Measurements from ENCODE around the gene IRS2. TPM values are rescaled to one million over a fixed set of nuclear protein-coding genes. Genes with fewer than 3 reads are reported as not detected.

IRS2 gene
- total and polyA plus RNA-seq, 2 of the 8 experiments (the other 6 are each of a cell fraction or from before 2014, with no cell fraction given): 2.6 to 17.0 TPM

DNA sequence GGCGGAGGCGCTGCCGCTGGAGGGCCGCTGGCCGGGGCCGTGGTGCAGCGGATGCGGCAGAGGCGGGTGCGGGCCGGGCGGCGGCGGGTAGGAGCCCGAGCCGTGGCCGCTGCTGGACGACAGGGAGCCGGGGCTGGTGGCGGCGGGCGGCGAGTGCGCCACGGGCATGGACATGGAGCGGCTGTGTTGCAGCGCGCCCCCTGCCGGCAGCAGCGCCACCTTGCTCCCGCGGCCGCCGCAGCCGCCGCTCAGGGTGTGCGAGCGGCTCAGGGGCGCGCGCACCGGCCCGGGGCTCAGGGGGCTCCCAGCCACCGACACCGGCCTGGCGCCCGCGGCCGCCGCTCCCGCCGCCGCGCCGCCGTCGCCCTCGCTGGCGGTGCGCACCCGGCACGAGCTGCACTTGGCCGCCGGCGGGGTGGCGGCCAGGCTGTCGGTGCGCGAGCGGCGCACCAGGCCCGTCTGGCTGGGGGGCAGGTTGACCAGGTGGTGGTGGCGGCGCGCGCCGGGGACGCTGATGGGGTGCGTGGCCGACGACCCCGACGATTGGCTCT lies 1.7 kb downstream of the IRS2 start (continued):
- TF ChIP-seq SUZ12 (IDR thresholded peaks at IDR 0.05; ENCODE audit: low read length): no peak
- TF ChIP-seq BRCA1 (IDR thresholded peaks at IDR 0.05; ENCODE audit: low read depth, low read length): no peak
- TF ChIP-seq CBX8 (IDR thresholded peaks at IDR 0.05; ENCODE audit: borderline replicate concordance, low read depth, low read length): no peak
- TF ChIP-seq CBX5 (IDR thresholded peaks at IDR 0.05; ENCODE audit: low read depth, low read length): no peak
- TF ChIP-seq CEBPB (IDR thresholded peaks at IDR 0.05; ENCODE audit: low read depth, low read length): no peak
- TF ChIP-seq GTF2F1 (IDR thresholded peaks at IDR 0.05; ENCODE audit: borderline replicate concordance, low read depth, low read length): no peak
- TF ChIP-seq TAF7 (optimal IDR thresholded peaks at IDR 0.05; ENCODE audit: borderline replicate concordance, low read depth, low read length): no peak
- TF ChIP-seq POU5F1 (IDR thresholded peaks at IDR 0.05; ENCODE audit: low read depth, low read length): no peak
- TF ChIP-seq CREB1 (IDR thresholded peaks at IDR 0.05): peak; percentile 33; the same call in 1 of the 2 replicates
- no peak for TF ChIP-seq HDAC6 (IDR thresholded peaks at IDR 0.05; ENCODE audit: low read depth, low read length)
- 0 out of 2 replicates have a peak, but pooled peaks have one; percentile 53 for TF ChIP-seq GABPA (IDR thresholded peaks at IDR 0.05; ENCODE audit: borderline replicate concordance, insufficient read depth, low read length)
- TF ChIP-seq, protein P1, sequence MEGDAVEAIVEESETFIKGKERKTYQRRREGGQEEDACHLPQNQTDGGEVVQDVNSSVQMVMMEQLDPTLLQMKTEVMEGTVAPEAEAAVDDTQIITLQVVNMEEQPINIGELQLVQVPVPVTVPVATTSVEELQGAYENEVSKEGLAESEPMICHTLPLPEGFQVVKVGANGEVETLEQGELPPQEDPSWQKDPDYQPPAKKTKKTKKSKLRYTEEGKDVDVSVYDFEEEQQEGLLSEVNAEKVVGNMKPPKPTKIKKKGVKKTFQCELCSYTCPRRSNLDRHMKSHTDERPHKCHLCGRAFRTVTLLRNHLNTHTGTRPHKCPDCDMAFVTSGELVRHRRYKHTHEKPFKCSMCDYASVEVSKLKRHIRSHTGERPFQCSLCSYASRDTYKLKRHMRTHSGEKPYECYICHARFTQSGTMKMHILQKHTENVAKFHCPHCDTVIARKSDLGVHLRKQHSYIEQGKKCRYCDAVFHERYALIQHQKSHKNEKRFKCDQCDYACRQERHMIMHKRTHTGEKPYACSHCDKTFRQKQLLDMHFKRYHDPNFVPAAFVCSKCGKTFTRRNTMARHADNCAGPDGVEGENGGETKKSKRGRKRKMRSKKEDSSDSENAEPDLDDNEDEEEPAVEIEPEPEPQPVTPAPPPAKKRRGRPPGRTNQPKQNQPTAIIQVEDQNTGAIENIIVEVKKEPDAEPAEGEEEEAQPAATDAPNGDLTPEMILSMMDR (IDR thresholded peaks at IDR 0.05; ENCODE audit: control extremely low read depth in 1 of 3, insufficient read depth in 1 of 3, low read depth in 1 of 3, low read length in 3 of 3): peak in 2 of 3 experiments; percentile 54 to 66; a peak in 3 of 4 replicates
- TF ChIP-seq BACH1 (IDR thresholded peaks at IDR 0.05; ENCODE audit: low read length): no peak
- TF ChIP-seq ZNF274 (IDR thresholded peaks at IDR 0.05; ENCODE audit: borderline replicate concordance, extremely low read depth, low read length): no peak
- TF ChIP-seq MAFK (IDR thresholded peaks at IDR 0.05; ENCODE audit: low read depth, low read length): no peak
- no peak for TF ChIP-seq SIRT6 (IDR thresholded peaks at IDR 0.05; ENCODE audit: low read length)
- TF ChIP-seq HDAC2 (IDR thresholded peaks at IDR 0.05; ENCODE audit: borderline replicate concordance in 1 of 2, low read depth in 2 of 2, low read length in 2 of 2): no peak
- no peak for TF ChIP-seq JUN (IDR thresholded peaks at IDR 0.05; ENCODE audit: low read depth, low read length)

Data from H1 (cell line).